ENCODE results near the gene SAV1. TPM values are rescaled to one million over a fixed set of nuclear protein-coding genes. Genes with fewer than 3 reads are reported as not detected.

The SAV1 gene
- total RNA-seq, 4 donors from 2014 or later = 34.8 to 48.7 (median 42.5) TPM

- 85 to 100% methylated on average over 2 of the region's 2 CpGs for WGBS, 2 donors (ENCODE audit: low coverage in 1 of 2)
- Histone ChIP-seq H3K27me3 (no peaks in the 10 kb centered on the region), H3K4me1 (peaks cover 0 to 7% (median 0%) of the 10 kb centered on the region in 3 donors), H3K27ac (no peak overlapping the region), H3K36me3 (no peaks in the 10 kb centered on the region), H3K9me3 (no peaks in the 10 kb centered on the region), H3K4me3 (no peak overlapping the region)
- no peak for ATAC-seq
- TF ChIP-seq POLR2A (IDR thresholded peaks at IDR 0.05) (no peak), POLR2AphosphoS5 (IDR thresholded peaks at IDR 0.05) (no peak), EP300 (IDR thresholded peaks at IDR 0.05) (no peak)
- TF ChIP-seq, protein P1, sequence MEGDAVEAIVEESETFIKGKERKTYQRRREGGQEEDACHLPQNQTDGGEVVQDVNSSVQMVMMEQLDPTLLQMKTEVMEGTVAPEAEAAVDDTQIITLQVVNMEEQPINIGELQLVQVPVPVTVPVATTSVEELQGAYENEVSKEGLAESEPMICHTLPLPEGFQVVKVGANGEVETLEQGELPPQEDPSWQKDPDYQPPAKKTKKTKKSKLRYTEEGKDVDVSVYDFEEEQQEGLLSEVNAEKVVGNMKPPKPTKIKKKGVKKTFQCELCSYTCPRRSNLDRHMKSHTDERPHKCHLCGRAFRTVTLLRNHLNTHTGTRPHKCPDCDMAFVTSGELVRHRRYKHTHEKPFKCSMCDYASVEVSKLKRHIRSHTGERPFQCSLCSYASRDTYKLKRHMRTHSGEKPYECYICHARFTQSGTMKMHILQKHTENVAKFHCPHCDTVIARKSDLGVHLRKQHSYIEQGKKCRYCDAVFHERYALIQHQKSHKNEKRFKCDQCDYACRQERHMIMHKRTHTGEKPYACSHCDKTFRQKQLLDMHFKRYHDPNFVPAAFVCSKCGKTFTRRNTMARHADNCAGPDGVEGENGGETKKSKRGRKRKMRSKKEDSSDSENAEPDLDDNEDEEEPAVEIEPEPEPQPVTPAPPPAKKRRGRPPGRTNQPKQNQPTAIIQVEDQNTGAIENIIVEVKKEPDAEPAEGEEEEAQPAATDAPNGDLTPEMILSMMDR (IDR thresholded peaks at IDR 0.05) = no peak
These were observed 61.6 kb downstream of the SAV1 start for GRCh38 chr14:50606468-50606867.

DNA sequence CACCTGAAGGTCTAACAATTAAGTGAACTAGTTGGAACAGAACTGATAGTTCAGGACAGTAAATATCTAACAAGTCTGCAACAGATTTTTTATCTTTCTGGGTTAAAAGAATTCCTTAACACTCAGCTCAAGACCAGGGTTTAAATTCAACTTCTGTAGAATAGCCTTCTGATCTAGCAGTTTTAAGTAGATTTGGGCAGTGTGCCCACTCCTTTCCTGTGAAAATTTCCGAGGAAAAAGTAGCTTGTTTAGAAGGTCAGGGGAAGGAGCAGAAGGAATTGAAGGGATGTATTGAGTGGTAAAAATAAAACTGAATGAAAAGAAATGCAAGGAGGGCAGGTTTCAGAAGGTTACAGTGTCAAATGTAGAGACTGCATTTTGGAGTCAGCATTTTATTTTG is 62.3 kb downstream of the SAV1 start:
- no peak for ATAC-seq
- WGBS, 2 donors (ENCODE audit: low coverage in 1 of 2) = 10 to 38% methylated on average over 1 of the region's 1 CpG
- TF ChIP-seq, protein P1 (IDR thresholded peaks at IDR 0.05) = no peak
- TF ChIP-seq POLR2AphosphoS5 (IDR thresholded peaks at IDR 0.05) = no peak
- TF ChIP-seq POLR2A (IDR thresholded peaks at IDR 0.05) = no peak
- TF ChIP-seq EP300 (IDR thresholded peaks at IDR 0.05) = no peak
- H3K27ac ChIP-seq = no peak overlapping the region
- H3K27me3 ChIP-seq = no peaks in the 10 kb centered on the region
- peaks cover 0 to 7% (median 0%) of the 10 kb centered on the region in 3 donors for H3K4me1 ChIP-seq
- H3K9me3 ChIP-seq = no peaks in the 10 kb centered on the region
- no peak overlapping the region for H3K4me3 ChIP-seq
- H3K36me3 ChIP-seq = no peaks in the 10 kb centered on the region

- 50 to 75% methylated on average over 2 of the region's 2 CpGs for WGBS, 2 donors (ENCODE audit: low coverage in 1 of 2)
- Histone ChIP-seq H3K36me3 (peaks cover 0 to under 1% of the 10 kb centered on the region in 2 donors), H3K4me3 (no peak overlapping the region), H3K9me3 (no peaks in the 10 kb centered on the region), H3K4me1 (peaks cover 0 to 7% (median 0%) of the 10 kb centered on the region in 3 donors), H3K27ac (no peak overlapping the region), H3K27me3 (no peaks in the 10 kb centered on the region)
- ATAC-seq = no peak
- no peak for TF ChIP-seq POLR2A (IDR thresholded peaks at IDR 0.05)
- TF ChIP-seq, protein P1 (IDR thresholded peaks at IDR 0.05) = no peak
- no peak for TF ChIP-seq EP300 (IDR thresholded peaks at IDR 0.05)
These were observed 64.5 kb downstream of the SAV1 start for GRCh38 chr14:50603565-50603964.

GRCh38 chr14:50602035-50602434 is 66.1 kb downstream of the SAV1 start:
- Histone ChIP-seq H3K9me3 (no peaks in the 10 kb centered on the region), H3K27ac (no peak overlapping the region), H3K27me3 (no peaks in the 10 kb centered on the region), H3K4me3 (no peak overlapping the region), H3K4me1 (peaks cover 0 to 7% (median 0%) of the 10 kb centered on the region in 3 donors), H3K36me3 (peaks cover 0 to 3% of the 10 kb centered on the region in 2 donors)
- WGBS, 2 donors (ENCODE audit: low coverage in 1 of 2) = 87 to 89% methylated on average over 2 to 3 of the region's 3 CpGs
- TF ChIP-seq POLR2AphosphoS5 (IDR thresholded peaks at IDR 0.05) (no peak), POLR2A (IDR thresholded peaks at IDR 0.05) (no peak), EP300 (IDR thresholded peaks at IDR 0.05) (no peak)
- TF ChIP-seq, protein P1 (IDR thresholded peaks at IDR 0.05) = no peak
- ATAC-seq = no peak

GRCh38 chr14:50601394-50601793 is 66.7 kb downstream of the SAV1 start:
- Histone ChIP-seq H3K4me1 (peaks cover 0 to 7% (median 0%) of the 10 kb centered on the region in 3 donors), H3K4me3 (no peak overlapping the region), H3K27me3 (no peaks in the 10 kb centered on the region), H3K27ac (no peak overlapping the region), H3K36me3 (peaks cover 0 to 3% of the 10 kb centered on the region in 2 donors), H3K9me3 (no peaks in the 10 kb centered on the region)
- no peak for ATAC-seq
- TF ChIP-seq POLR2AphosphoS5 (IDR thresholded peaks at IDR 0.05) = no peak
- TF ChIP-seq, protein P1 (IDR thresholded peaks at IDR 0.05) = no peak
- TF ChIP-seq POLR2A (IDR thresholded peaks at IDR 0.05) = no peak
- TF ChIP-seq EP300 (IDR thresholded peaks at IDR 0.05) = no peak
- WGBS, 2 donors (ENCODE audit: low coverage in 1 of 2) = 83 to 86% methylated on average over 2 of the region's 2 CpGs
